ENCODE measurements around the gene KIRREL3. TPM values are rescaled to one million over a fixed set of nuclear protein-coding genes. Genes with fewer than 3 reads are reported as not detected.
A peak's percentile ranks its signal among the peaks of the same experiment; 100 is the strongest.

KIRREL3 gene
- polyA plus RNA-seq, 2 of the 4 experiments (the other 2 are of a cell fraction), result 3.0 to 11.0 TPM

GRCh38 chr11:126764231-126764630 is 236.3 kb downstream of the KIRREL3 start:
- Histone ChIP-seq H3K27ac (no peak overlapping the region), H3K4me1 (no peaks in the 10 kb centered on the region), H3K9me3 (no peaks in the 10 kb centered on the region), H3K4me2 (no peak overlapping the region), H3K4me3 (no peak overlapping the region)
- ChIA-PET CTCF (interaction anchor here (0.8 to 1.1 kb wide), 4 partner anchors 8 to 581 kb away, joined by 3 to 5 read pairs (median 4); no protein-coding TSS in a partner anchor), POLR2A (no interaction called here)
- DNase-seq (ENCODE audit: low read depth in 1 of 2, low spot score in 1 of 2) (peak in 1 of 2 experiments; percentile 11), ATAC-seq (no peak; a peak in 1 of 6 replicates), FAIRE-seq (no peak)
- TF ChIP-seq KDM5A (IDR thresholded peaks at IDR 0.05) (no peak), TP53 (CRISPR knock-in tag; IDR thresholded peaks at IDR 0.05) (no peak), RAD21 (conservative IDR thresholded peaks at IDR 0.05 in 1 of 2, IDR thresholded peaks at IDR 0.05 in 1 of 2) (peak; percentile 25 to 35; a peak in 2 of 5 replicates), FOSB (CRISPR knock-in tag; IDR thresholded peaks at IDR 0.05) (no peak), TFCP2L1 (CRISPR knock-in tag; IDR thresholded peaks at IDR 0.05) (no peak), ZFP36 (IDR thresholded peaks at IDR 0.05; ENCODE audit: borderline replicate concordance, partially characterized antibody) (no peak), SMC3 (IDR thresholded peaks at IDR 0.05) (0 out of 3 replicates have a peak, but pooled peaks have one; percentile 21), CEBPB (IDR thresholded peaks at IDR 0.05) (no peak)
- 81% methylated on average over 10 of the region's 10 CpGs for WGBS (ENCODE audit: missing lambda C conversion rate)

- no peak overlapping the region for H3K27ac ChIP-seq
Observed at GRCh38 chr11:126756855-126757254, 243.7 kb downstream of the KIRREL3 start.

GRCh38 chr11:126756421-126756820 is 244.1 kb downstream of the KIRREL3 start:
- Histone ChIP-seq H3K4me3 (no peak overlapping the region), H3K4me2 (no peak overlapping the region), H3K27ac (no peak overlapping the region), H3K9me3 (no peaks in the 10 kb centered on the region), H3K4me1 (no peaks in the 10 kb centered on the region)
- no peak for TF ChIP-seq BHLHE40 (IDR thresholded peaks at IDR 0.05; ENCODE audit: low read depth, low read length)
- no peak for TF ChIP-seq SMC3 (IDR thresholded peaks at IDR 0.05)
- no peak for TF ChIP-seq GATA3 (IDR thresholded peaks at IDR 0.05; ENCODE audit: borderline replicate concordance)
- no peak for TF ChIP-seq CTCF (IDR thresholded peaks at IDR 0.05)
- TF ChIP-seq TP53 (CRISPR knock-in tag; IDR thresholded peaks at IDR 0.05), result no peak
- ATAC-seq (no peak), DNase-seq (ENCODE audit: low read depth in 1 of 2, low spot score in 1 of 2) (no peak), FAIRE-seq (no peak)
- CTCF ChIA-PET, result interaction anchor here (1.0 kb wide), 1 partner anchor 8 kb away, joined by 5 read pairs; no protein-coding TSS in a partner anchor
- POLR2A ChIA-PET, result no interaction called here
- WGBS (ENCODE audit: missing lambda C conversion rate), result 83% methylated on average over 2 of the region's 2 CpGs

More at GRCh38 chr11:126756855-126757254, 243.7 kb downstream of the KIRREL3 start:
- no peak for FAIRE-seq
- DNase-seq (ENCODE audit: low read depth in 1 of 2, low spot score in 1 of 2), result no peak
- H3K4me2 ChIP-seq, result no peak overlapping the region
- TF ChIP-seq ZFP36 (IDR thresholded peaks at IDR 0.05; ENCODE audit: borderline replicate concordance, partially characterized antibody) (no peak), EHMT2 (IDR thresholded peaks at IDR 0.05; ENCODE audit: low read depth) (no peak), ZC3H11A (IDR thresholded peaks at IDR 0.05) (no peak), BHLHE40 (IDR thresholded peaks at IDR 0.05; ENCODE audit: low read depth, low read length) (no peak), CEBPB (IDR thresholded peaks at IDR 0.05) (no peak), KDM1A (IDR thresholded peaks at IDR 0.05; ENCODE audit: low read depth) (no peak), RNF2 (IDR thresholded peaks at IDR 0.05; ENCODE audit: borderline replicate concordance, low read depth) (no peak), NR3C1 (IDR thresholded peaks at IDR 0.05) (no peak), SREBF2 (IDR thresholded peaks at IDR 0.05) (no peak), NPAS2 (CRISPR knock-in tag; IDR thresholded peaks at IDR 0.05; ENCODE audit: borderline replicate concordance) (no peak), HOXA7 (CRISPR knock-in tag; IDR thresholded peaks at IDR 0.05) (no peak), POLR2AphosphoS2 (conservative IDR thresholded peaks at IDR 0.05; ENCODE audit: low read length) (no peak), CBX2 (IDR thresholded peaks at IDR 0.05; ENCODE audit: borderline replicate concordance, low read depth) (no peak), GATA3 (IDR thresholded peaks at IDR 0.05; ENCODE audit: borderline replicate concordance) (no peak), HEYL (CRISPR knock-in tag; IDR thresholded peaks at IDR 0.05) (no peak), HDAC2 (IDR thresholded peaks at IDR 0.05) (no peak), EHF (CRISPR knock-in tag; IDR thresholded peaks at IDR 0.05) (no peak), NFE2L2 (conservative IDR thresholded peaks at IDR 0.05; ENCODE audit: low read length) (no peak)
- POLR2A ChIA-PET, result no interaction called here
- 37% methylated on average over 2 of the region's 2 CpGs for WGBS (ENCODE audit: missing lambda C conversion rate)
- H3K9me3 ChIP-seq, result no peaks in the 10 kb centered on the region
- H3K4me3 ChIP-seq, result no peak overlapping the region
- no peak for ATAC-seq
- no peaks in the 10 kb centered on the region for H3K4me1 ChIP-seq
- CTCF ChIA-PET, result no interaction called here

Data from A549 (cell line).